ENCODE data around the gene WHRN. TPM values are rescaled to one million over a fixed set of nuclear protein-coding genes. Genes with fewer than 3 reads are reported as not detected.

WHRN gene
- total and polyA plus RNA-seq, 2 of the 8 experiments (the other 6 are each of a cell fraction or from before 2014, with no cell fraction given), result 4.4 to 7.7 TPM

- TF ChIP-seq HDAC2 (IDR thresholded peaks at IDR 0.05; ENCODE audit: borderline replicate concordance in 1 of 2, low read depth in 2 of 2, low read length in 2 of 2) (no peak), CHD2 (IDR thresholded peaks at IDR 0.05; ENCODE audit: low read length) (no peak)
These were observed 34.1 kb downstream of the WHRN start (continued) for GRCh38 chr9:114471157-114471556.

All from H1 (cell line).